Naive thymus-derived CD8-positive, alpha-beta T cell (primary cell): ENCODE data around the gene WDR83. TPM values are rescaled to one million over a fixed set of nuclear protein-coding genes. Genes with fewer than 3 reads are reported as not detected.
"Not testable (repeated sequence)": the region's sequence is repeated elsewhere in the genome, so short reads cannot be mapped to it uniquely, and the experiment has no call there.

Experiments used
- ATAC-seq, 2 donors: fragments of 150-1000 bp; cut with Tn5 transposase in 1 of 2; sonication (Bioruptor Pico), chemical (Tn5 transposase) in 1 of 2; 1 replicate in 1 of 2; 2 replicates in 1 of 2; pipeline ENCODE4 v1.10.0; 2021; ENCODE audit warnings: mild to moderate bottlenecking in 2 of 2, moderate library complexity in 2 of 2
- POLR2A ChIA-PET: fragments of 350-600 bp; sonication (Branson Sonifier 250); formaldehyde crosslinking; loops from one replicate; lab custom pipeline; 2021; ENCODE audit warnings: antibody characterized with exemption; lab: Charles Lee
- DNase-seq, 10 donors: peaks; one replicate each; pipeline versions ENCODE4 v3.0.0 to v3.0.0-alpha.2; 2020 to 2022
- H3K27ac Mint-ChIP-seq, 10 donors: one replicate each; pipeline ENCODE4 v1.8.0; 2020 to 2022; ENCODE audit warnings: mild to moderate bottlenecking in 10 of 10, mixed read lengths in 10 of 10, moderate library complexity in 4 of 10, inconsistent platforms in 1 of 10
- H3K27me3 Mint-ChIP-seq, 5 donors: one replicate each; pipeline ENCODE4 v1.8.0; 2021 to 2022; ENCODE audit warnings: mixed read lengths in 5 of 5
- H3K36me3 Mint-ChIP-seq, 3 donors: one replicate each; pipeline ENCODE4 v1.8.0; 2020 to 2022; ENCODE audit warnings: mixed read lengths in 3 of 3, mild to moderate bottlenecking in 2 of 3, inconsistent platforms in 1 of 3
- H3K4me1 Mint-ChIP-seq, 4 donors: one replicate each; pipeline ENCODE4 v1.8.0; 2021 to 2022; ENCODE audit warnings: mixed read lengths in 4 of 4
- H3K4me3 Mint-ChIP-seq, 10 donors: one replicate each; pipeline ENCODE4 v1.8.0; 2020 to 2022; ENCODE audit warnings: mild to moderate bottlenecking in 10 of 10, mixed read lengths in 10 of 10, moderate library complexity in 6 of 10, inconsistent platforms in 1 of 10
- H3K9me3 Mint-ChIP-seq, 9 donors: one replicate each; pipeline ENCODE4 v1.8.0; 2020 to 2022; ENCODE audit warnings: mixed read lengths in 9 of 9, mild to moderate bottlenecking in 3 of 9, inconsistent platforms in 1 of 9, moderate library complexity in 1 of 9
- polyA plus RNA-seq, 3 donors: library from polyadenylated mRNA; unstranded; fragments of 300-500 nt; fragmentation: Illumina TruSeq; gene quantifications; one replicate each; pipeline ENCODE4 v1.2.3, GENCODE V29; 2021
- total RNA-seq, 8 experiments: library from RNA in 2 of 8; stranded (reverse) in 2 of 8; gene quantifications; one replicate each; pipeline ENCODE4 v1.2.3 and lab custom pipeline; 2021 to 2026

WDR83 gene
- total and polyA plus RNA-seq, 5 experiments from 2014 or later = 12.6 to 22.7 (median 17.6) TPM

DNA sequence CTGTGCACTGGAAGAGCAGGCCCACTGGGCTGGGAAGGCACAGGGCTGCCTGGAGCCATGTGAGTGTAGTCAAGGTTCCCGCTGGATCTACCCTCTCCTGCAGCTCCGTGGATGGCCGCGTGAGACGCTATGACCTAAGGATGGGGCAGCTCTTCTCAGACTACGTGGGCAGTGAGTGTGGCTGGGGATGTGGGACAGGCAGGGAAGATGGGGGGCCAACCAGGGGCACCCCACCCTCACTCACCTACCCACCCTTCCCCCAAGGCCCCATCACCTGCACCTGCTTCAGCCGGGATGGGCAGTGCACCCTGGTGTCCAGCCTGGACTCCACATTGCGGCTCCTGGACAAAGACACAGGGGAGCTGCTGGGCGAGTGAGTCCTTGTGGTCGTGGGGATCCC, 6.1 kb downstream of the WDR83 start:
- peaks cover 0 to 48% (median 3%) of the 10 kb centered on the region in 3 donors for H3K36me3 Mint-ChIP-seq
- POLR2A ChIA-PET = interaction anchor here (0.5 to 1.7 kb wide), 4 partner anchors 11 to 106 kb away, joined by 3 to 4 read pairs (median 4); no protein-coding TSS in a partner anchor

GRCh38 chr19:12675399-12675798, 8.8 kb downstream of the WDR83 start:
- H3K27ac Mint-ChIP-seq = peak overlapping the region in 2 of 10 donors; percentile 18 to 47
- peak overlapping the region in 1 of 10 donors; percentile 51 for H3K4me3 Mint-ChIP-seq
- H3K9me3 Mint-ChIP-seq = no peaks in the 10 kb centered on the region
- POLR2A ChIA-PET = interaction anchor here (0.7 to 1.6 kb wide), 3 partner anchors 9 to 114 kb away, joined by 3 to 4 read pairs (median 3); partner anchors contain the start of genes FBXW9 and MAN2B1
- H3K4me1 Mint-ChIP-seq = peaks cover 15 to 38% (median 30%) of the 10 kb centered on the region in 4 donors
- H3K36me3 Mint-ChIP-seq = peaks cover 0 to 72% (median 3%) of the 10 kb centered on the region in 3 donors
- DNase-seq (no peak), ATAC-seq (no peak)
- H3K27me3 Mint-ChIP-seq = no peaks in the 10 kb centered on the region

More for the DNA sequence above, 6.1 kb downstream of the WDR83 start:
- DNase-seq (no peak), ATAC-seq (no peak)
- Mint-ChIP-seq H3K4me3 (peak overlapping the region in 1 of 10 donors; percentile 40), H3K27ac (peak overlapping the region in 3 of 10 donors; percentile 31 to 75 (median 70)), H3K27me3 (no peaks in the 10 kb centered on the region), H3K4me1 (peaks cover 18 to 45% (median 44%) of the 10 kb centered on the region in 4 donors), H3K9me3 (no peaks in the 10 kb centered on the region)

DNA sequence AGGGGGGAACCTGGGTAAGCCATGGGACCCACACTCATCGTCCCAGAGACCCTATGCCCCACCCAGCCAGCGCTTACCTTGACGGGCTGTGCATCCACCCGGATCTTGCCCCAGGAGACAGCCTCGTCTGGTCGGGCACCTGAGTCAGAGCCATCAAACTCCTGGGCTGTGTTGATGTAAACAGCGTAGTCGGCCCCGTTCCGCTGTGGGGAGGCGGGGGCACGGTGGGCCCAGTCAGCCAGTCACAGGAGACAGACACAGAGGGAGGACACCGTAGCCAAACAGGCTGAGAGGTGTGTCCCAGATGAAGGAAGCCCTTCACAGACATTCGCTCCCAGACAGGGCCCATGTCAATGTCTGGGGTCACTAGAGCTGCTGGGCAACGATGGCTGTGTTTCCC, 9.3 kb downstream of the WDR83 start:
- peaks cover 0 to 74% (median 3%) of the 10 kb centered on the region in 3 donors for H3K36me3 Mint-ChIP-seq
- POLR2A ChIA-PET = interaction anchor here (0.7 to 1.6 kb wide), 2 partner anchors 10 kb away, joined by 3 to 10 read pairs; partner anchors contain the start of genes MAN2B1 and WDR83

GRCh38 chr19:12676384-12676792, 9.8 kb downstream of the WDR83 start:
- Mint-ChIP-seq H3K27ac (peak overlapping the region in 9 of 10 donors; percentile 27 to 82 (median 62)), H3K4me1 (peaks cover 21 to 39% (median 35%) of the 10 kb centered on the region in 4 donors), H3K27me3 (no peaks in the 10 kb centered on the region), H3K36me3 (peaks cover 0 to 78% (median 3%) of the 10 kb centered on the region in 3 donors), H3K9me3 (no peaks in the 10 kb centered on the region), H3K4me3 (peak overlapping the region in 3 of 10 donors; percentile 12 to 68 (median 20))
- DNase-seq (peak; percentile 66 to 91 (median 78)), ATAC-seq (peak; percentile 44 to 56)
- POLR2A ChIA-PET = interaction anchor here (1.6 kb wide), 1 partner anchor 10 kb away, joined by 10 read pairs; the partner anchor contains the start of genes MAN2B1 and WDR83

More for the DNA sequence above, 9.3 kb downstream of the WDR83 start:
- H3K27ac Mint-ChIP-seq = peak overlapping the region in 3 of 10 donors; percentile 18 to 81 (median 62)
- H3K27me3 Mint-ChIP-seq = no peaks in the 10 kb centered on the region
- no peak for DNase-seq
- H3K4me3 Mint-ChIP-seq = no peak overlapping the region
- H3K9me3 Mint-ChIP-seq = no peaks in the 10 kb centered on the region
- H3K4me1 Mint-ChIP-seq = peaks cover 17 to 35% (median 30%) of the 10 kb centered on the region in 4 donors
- ATAC-seq = no peak

- Mint-ChIP-seq H3K4me1 (peaks cover 20 to 37% (median 34%) of the 10 kb centered on the region in 4 donors), H3K9me3 (no peaks in the 10 kb centered on the region), H3K27me3 (peaks cover 0 to 1% (median 0%) of the 10 kb centered on the region in 5 donors), H3K36me3 (peaks cover 0 to 78% (median 3%) of the 10 kb centered on the region in 3 donors), H3K27ac (peak overlapping the region in 6 of 10 donors; percentile 15 to 82 (median 62)), H3K4me3 (no peak overlapping the region)
- ATAC-seq = no peak
- no peak for DNase-seq
- POLR2A ChIA-PET = interaction anchor here (1.0 to 1.6 kb wide), 2 partner anchors 8 to 11 kb away, joined by 5 to 10 read pairs; partner anchors contain the start of genes MAN2B1 and WDR83
These were observed 10.3 kb downstream of the WDR83 start for GRCh38 chr19:12676928-12677327.

DNA sequence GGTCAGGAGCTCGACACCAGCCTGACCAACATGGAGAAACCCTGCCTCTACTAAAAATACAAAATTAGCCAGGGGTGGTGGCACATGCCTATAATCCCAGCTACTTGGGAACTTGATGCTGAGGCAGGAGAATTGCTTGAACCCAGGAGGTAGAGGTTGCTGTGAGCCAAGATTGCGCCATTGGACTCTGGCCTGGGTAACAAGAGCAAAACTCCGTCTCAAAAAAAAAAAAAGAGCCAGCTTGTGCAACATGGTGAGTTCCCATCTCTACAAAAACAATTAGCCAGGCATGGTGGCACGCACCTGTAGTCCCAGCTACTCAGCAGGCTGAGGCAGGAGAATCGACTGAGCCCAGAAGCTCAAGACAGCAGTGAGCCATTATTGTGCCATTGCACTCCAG, 11.4 kb downstream of the WDR83 start:
- ATAC-seq, H3K9me3 Mint-ChIP-seq, DNase-seq, H3K27me3 Mint-ChIP-seq, H3K4me3 Mint-ChIP-seq, H3K27ac Mint-ChIP-seq: not testable (repeated sequence)
- POLR2A ChIA-PET = interaction anchor here (0.6 to 1.2 kb wide), 8 partner anchors 9 to 365 kb away, joined by 3 to 5 read pairs (median 3); partner anchors contain the start of gene FBXW9
- Mint-ChIP-seq H3K36me3 (peaks cover 0 to 71% (median 3%) of the 10 kb centered on the region in 3 donors), H3K4me1 (peaks cover 17 to 36% (median 30%) of the 10 kb centered on the region in 4 donors)

- Mint-ChIP-seq H3K27ac (peak overlapping the region in 4 of 10 donors; percentile 25 to 64 (median 38)), H3K9me3 (peaks cover 0 to 2% (median 0%) of the 10 kb centered on the region in 9 donors), H3K27me3 (peaks cover 0 to 1% (median 0%) of the 10 kb centered on the region in 5 donors), H3K36me3 (peaks cover 0 to 53% (median 3%) of the 10 kb centered on the region in 3 donors), H3K4me1 (peaks cover 19 to 39% (median 29%) of the 10 kb centered on the region in 4 donors), H3K4me3 (peak overlapping the region; percentile 24 to 97 (median 75))
- POLR2A ChIA-PET = interaction anchor here (0.5 to 3.5 kb wide), 7 partner anchors 11 to 766 kb away, joined by 3 to 32 read pairs (median 3); partner anchors contain the start of gene TRIR
- ATAC-seq = no peak
- no peak for DNase-seq
These were observed 13.4 kb downstream of the WDR83 start for GRCh38 chr19:12680034-12680433.

GRCh38 chr19:12681074-12681987, 14.7 kb downstream of the WDR83 start, which contains the start of gene DHPS:
Gene DHPS (minus strand): TSS chr19:12681880. CDS start chr19:12681766, 114 bp downstream.
- ATAC-seq = peak; percentile 79 to 84
- peak; percentile 72 to 97 (median 89) for DNase-seq
- peak within 1 kb of the TSS; percentile 89 to 98 (median 96) for H3K27ac Mint-ChIP-seq
- peaks cover 0 to 2% (median 0%) of the 10 kb centered on the region in 9 donors for H3K9me3 Mint-ChIP-seq
- POLR2A ChIA-PET = interaction anchor here (0.5 to 3.5 kb wide), 35 partner anchors 12 to 1290 kb away, joined by 3 to 32 read pairs (median 5); partner anchors contain the start of genes FBXW9, GET3, JUNB and MAN2B1
- H3K36me3 Mint-ChIP-seq = peaks cover 0 to 45% (median under 1%) of the 10 kb centered on the region in 3 donors
- H3K4me3 Mint-ChIP-seq = peak within 1 kb of the TSS; percentile 89 to 98 (median 96)
- peaks cover 0 to 1% (median 0%) of the 10 kb centered on the region in 5 donors for H3K27me3 Mint-ChIP-seq
- H3K4me1 Mint-ChIP-seq = peaks cover 17 to 37% (median 26%) of the 10 kb centered on the region in 4 donors

GRCh38 chr19:12685831-12686230, 19.2 kb downstream of the WDR83 start:
- DNase-seq = no peak
- Mint-ChIP-seq H3K27ac (peak overlapping the region in 1 of 10 donors; percentile 34), H3K4me3 (peak overlapping the region in 1 of 10 donors; percentile 38), H3K4me1 (peaks cover 6 to 11% (median 8%) of the 10 kb centered on the region in 4 donors), H3K9me3 (peaks cover 0 to 2% (median 0%) of the 10 kb centered on the region in 9 donors), H3K27me3 (peaks cover 0 to 1% (median 0%) of the 10 kb centered on the region in 5 donors), H3K36me3 (peaks cover 0 to 6% (median 0%) of the 10 kb centered on the region in 3 donors)
- POLR2A ChIA-PET = interaction anchor here (0.8 to 1.5 kb wide), 2 partner anchors 10 to 48 kb away, joined by 3 to 8 read pairs; partner anchors contain the start of gene FBXW9
- ATAC-seq = no peak

- H3K36me3 Mint-ChIP-seq = no peaks in the 10 kb centered on the region
- H3K4me1 Mint-ChIP-seq = peaks cover 0 to 5% (median under 1%) of the 10 kb centered on the region in 4 donors
- POLR2A ChIA-PET = interaction anchor here (0.6 to 0.7 kb wide), 3 partner anchors 25 to 497 kb away, joined by 3 to 4 read pairs (median 3); partner anchors contain the start of gene HOOK2
- DNase-seq (no peak), ATAC-seq (no peak)
- H3K9me3 Mint-ChIP-seq = peaks cover 0 to 2% (median 0%) of the 10 kb centered on the region in 9 donors
- H3K4me3 Mint-ChIP-seq = peak within 1 kb of the TSS in 1 of 10 donors; percentile 14
- H3K27ac Mint-ChIP-seq = no peak within 1 kb of the TSS
- no peaks in the 10 kb centered on the region for H3K27me3 Mint-ChIP-seq
These were observed 21.0 kb downstream of the WDR83 start, which contains the start of gene GNG14 for GRCh38 chr19:12687496-12688196. Gene GNG14 (plus strand): TSS chr19:12687998. CDS start chr19:12688049, 51 bp downstream.

DNA sequence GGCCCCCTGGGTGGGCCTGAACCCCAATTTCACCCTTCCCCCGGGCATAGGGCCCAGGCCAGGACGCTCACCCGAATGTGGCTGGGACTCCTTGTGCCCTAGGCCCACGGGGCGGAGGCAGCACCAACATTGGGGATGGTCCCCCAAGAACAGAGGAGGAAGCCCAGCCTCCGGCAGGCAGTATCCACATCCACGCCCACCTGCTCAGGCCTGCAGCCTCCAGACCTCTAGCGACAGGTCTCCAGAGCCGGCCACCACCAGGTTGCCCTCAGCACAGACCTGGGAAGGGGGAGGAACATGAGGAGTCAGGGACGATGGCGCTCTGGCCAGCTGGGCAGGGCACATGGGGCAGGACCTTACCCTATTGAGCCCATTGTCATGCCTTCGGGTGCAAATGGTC, 22.4 kb downstream of the WDR83 start:
- DNase-seq (no peak), ATAC-seq (no peak)
- no peak overlapping the region for H3K4me3 Mint-ChIP-seq
- no peaks in the 10 kb centered on the region for H3K27me3 Mint-ChIP-seq
- H3K4me1 Mint-ChIP-seq = peaks cover 0 to under 1% (median 0%) of the 10 kb centered on the region in 4 donors
- H3K36me3 Mint-ChIP-seq = no peaks in the 10 kb centered on the region
- H3K27ac Mint-ChIP-seq = no peak overlapping the region
- H3K9me3 Mint-ChIP-seq = peaks cover 0 to under 1% (median 0%) of the 10 kb centered on the region in 9 donors
- POLR2A ChIA-PET = no interaction called here
